Calu3 (cell line): Measurements from ENCODE around the gene CRIM1. TPM values are rescaled to one million over a fixed set of nuclear protein-coding genes. Genes with fewer than 3 reads are reported as not detected.

Experiments
- BruUV-seq: library from RNA; stranded (reverse); fragments of 400-500 nt; replicated peaks from 2 replicates; lab custom pipeline; 2021; lab: Mats Ljungman, UMichigan
- CTCF ChIA-PET: fragments of 300-600 bp; sonication (Branson Sonifier 250); formaldehyde crosslinking; loops from one replicate; lab custom pipeline; 2022; ENCODE audit warnings: antibody characterized with exemption; lab: Charles Lee
- DNase-seq: peaks from one replicate; pipeline ENCODE4 v3.0.0; 2022
- H3K27ac Mint-ChIP-seq: one replicate; pipeline ENCODE4 v1.8.0; 2022; ENCODE audit warnings: mixed read lengths; ENCODE audit not compliant: unreplicated experiment
- H3K27me3 Mint-ChIP-seq: one replicate; pipeline ENCODE4 v1.8.0; 2022; ENCODE audit warnings: mixed read lengths; ENCODE audit not compliant: unreplicated experiment
- H3K36me3 Mint-ChIP-seq: one replicate; pipeline ENCODE4 v1.8.0; 2022; ENCODE audit warnings: mild to moderate bottlenecking, moderate library complexity, mixed read lengths; ENCODE audit not compliant: insufficient read depth, unreplicated experiment
- H3K4me1 Mint-ChIP-seq: one replicate; pipeline ENCODE4 v1.8.0; 2022; ENCODE audit warnings: mild to moderate bottlenecking, low read depth, mixed read lengths; ENCODE audit not compliant: unreplicated experiment
- H3K4me3 Mint-ChIP-seq: one replicate; pipeline ENCODE4 v1.8.0; 2022; ENCODE audit warnings: mild to moderate bottlenecking, low read depth, moderate library complexity, mixed read lengths; ENCODE audit not compliant: unreplicated experiment
- H3K9me3 Mint-ChIP-seq: one replicate; pipeline ENCODE4 v1.8.0; 2022; ENCODE audit warnings: low read depth, mixed read lengths; ENCODE audit not compliant: unreplicated experiment
- CTCF ChIP-seq: fragments of 200-600 bp; IDR thresholded peaks from one replicate; pipeline ENCODE4 v1.8.0; 2022; ENCODE audit warnings: antibody characterized with exemption; ENCODE audit not compliant: unreplicated experiment
- intact Hi-C: fragments of 100-400 bp; cut with micrococcal nuclease; formaldehyde crosslinking; loops from one replicate; pipeline ENCODE4 v1.10.0; 2022; ENCODE audit not compliant: unreplicated experiment
- total RNA-seq: library from RNA; stranded (reverse); gene quantifications from 2 replicates; pipeline ENCODE4 v1.2.3, GENCODE V29; 2022

Gene CRIM1
- total RNA-seq, 1 experiment from 2014 or later, result 57.6 TPM

GRCh38 chr2:36547906-36548305, 192.3 kb downstream of the CRIM1 start:
- intact Hi-C loops, result no loop called here
- Mint-ChIP-seq H3K27ac (no peak overlapping the region), H3K27me3 (no peaks in the 10 kb centered on the region), H3K4me1 (no peaks in the 10 kb centered on the region), H3K9me3 (no peaks in the 10 kb centered on the region), H3K4me3 (no peak overlapping the region), H3K36me3 (peaks cover 27% of the 10 kb centered on the region)
- CTCF ChIA-PET, result no interaction called here
- BruUV-seq, result no TSS peak
- DNase-seq, result no peak
- no peak for TF ChIP-seq CTCF

GRCh38 chr2:36549165-36549574, 193.6 kb downstream of the CRIM1 start:
- TSS peak; percentile 44 for BruUV-seq
- Mint-ChIP-seq H3K9me3 (no peaks in the 10 kb centered on the region), H3K4me3 (no peak overlapping the region), H3K4me1 (no peaks in the 10 kb centered on the region), H3K27ac (peak overlapping the region; percentile 25), H3K27me3 (no peaks in the 10 kb centered on the region), H3K36me3 (peaks cover 30% of the 10 kb centered on the region)
- no peak for TF ChIP-seq CTCF
- CTCF ChIA-PET, result no interaction called here
- DNase-seq, result no peak
- intact Hi-C loops, result no loop called here

- DNase-seq, result no peak
- Mint-ChIP-seq H3K27me3 (no peaks in the 10 kb centered on the region), H3K9me3 (no peaks in the 10 kb centered on the region), H3K36me3 (peaks cover 30% of the 10 kb centered on the region), H3K4me1 (no peaks in the 10 kb centered on the region), H3K27ac (no peak overlapping the region), H3K4me3 (no peak overlapping the region)
- BruUV-seq, result no TSS peak
- intact Hi-C loops, result loop anchor here (10.0 kb wide), 1 partner anchor 235 kb away; no protein-coding TSS in a partner anchor
- CTCF ChIA-PET, result interaction anchor here (0.6 to 0.7 kb wide), 2 partner anchors 98 to 242 kb away, joined by 3 read pairs; no protein-coding TSS in a partner anchor
- TF ChIP-seq CTCF, result no peak
Observed at GRCh38 chr2:36550006-36550405, 194.4 kb downstream of the CRIM1 start.

- no peaks in the 10 kb centered on the region for H3K27me3 Mint-ChIP-seq
- BruUV-seq, result no TSS peak
- H3K4me3 Mint-ChIP-seq, result no peak overlapping the region
- CTCF ChIA-PET, result no interaction called here
- no peaks in the 10 kb centered on the region for H3K9me3 Mint-ChIP-seq
- no peak overlapping the region for H3K27ac Mint-ChIP-seq
- peaks cover 19% of the 10 kb centered on the region for H3K36me3 Mint-ChIP-seq
- no peaks in the 10 kb centered on the region for H3K4me1 Mint-ChIP-seq
- intact Hi-C loops, result loop anchor here (10.0 kb wide), 1 partner anchor 231 kb away; no protein-coding TSS in a partner anchor
- no peak for DNase-seq
- TF ChIP-seq CTCF, result no peak
Observed at GRCh38 chr2:36553683-36554082, 198.1 kb downstream of the CRIM1 start.
